K562 (cell line): ENCODE results near the gene ACTN1. TPM values are rescaled to one million over a fixed set of nuclear protein-coding genes. Genes with fewer than 3 reads are reported as not detected.
A peak's percentile ranks its signal among the peaks of the same experiment; 100 is the strongest.
"Not testable (repeated sequence)": the region's sequence is repeated elsewhere in the genome, so short reads cannot be mapped to it uniquely, and the experiment has no call there.

Experiments
- ATAC-seq: fragments of 200-7000 bp; cut with Tn5 transposase; 3 replicates; pipeline ENCODE4 v1.9.1; 2020; ENCODE audit warnings: moderate library complexity
- BruUV-seq: library from RNA; stranded (reverse); fragments of 400-500 nt; replicated peaks from 2 replicates; lab custom pipeline; 2021; lab: Mats Ljungman, UMichigan
- CTCF ChIA-PET: fragments of 300-600 bp; formaldehyde crosslinking; extraction: SDS; loops from one replicate; lab custom pipeline; 2021; ENCODE audit warnings: low intra/inter-chr PET ratio; lab: Yijun Ruan, JAX
- POLR2A ChIA-PET: fragments of 300-600, 350-650 bp; sonication (Branson Sonifier 250); formaldehyde crosslinking; extraction: SDS; loops from one replicate; lab custom pipeline; 2021; ENCODE audit warnings: antibody characterized with exemption, inconsistent platforms; lab: Yijun Ruan, JAX
- DNase-seq, 4 experiments: peaks; one replicate each; pipeline versions ENCODE4 v3.0.0 to v3.0.0-alpha.2; 2011 to 2018; ENCODE audit warnings: low spot score in 3 of 4, mixed read lengths in 3 of 4; ENCODE audit errors: extremely low read depth in 1 of 4
- FAIRE-seq: peaks from 2 replicates; lab custom pipeline; 2011; peaks lifted over from hg19 to GRCh38; lab: Jason Lieb, UNC
- H2AFZ ChIP-seq: 2 replicates; pipeline ENCODE4 v1.6.0; 2011; ENCODE audit warnings: low read depth, low read length, control low read depth, inconsistent platforms
- H3K27ac ChIP-seq: fragments of 200-600 bp; 3 replicates; pipeline ENCODE4 v1.8.0; 2011; ENCODE audit warnings: low read depth, mild to moderate bottlenecking, control low read depth, inconsistent platforms, low read length, moderate library complexity, mixed read lengths; ENCODE audit errors: extremely low read depth
- H3K27me3 ChIP-seq, 2 experiments: fragments of 300-600 bp in 1 of 2; 2 replicates in 1 of 2; 3 replicates in 1 of 2; pipeline versions ENCODE4 v1.6.0 to v1.8.0; 2011; ENCODE audit warnings: inconsistent platforms in 2 of 2, low read length in 2 of 2, mild to moderate bottlenecking in 1 of 2, mixed read lengths in 1 of 2, moderate library complexity in 1 of 2; ENCODE audit not compliant: control insufficient read depth in 2 of 2, insufficient read depth in 2 of 2
- H3K36me3 ChIP-seq: fragments of 300-600 bp; 3 replicates; pipeline ENCODE4 v1.8.0; 2011; ENCODE audit warnings: mild to moderate bottlenecking, low read length, inconsistent platforms; ENCODE audit not compliant: control insufficient read depth, insufficient read depth
- H3K4me1 ChIP-seq, 2 experiments: fragments of 200-600 bp in 1 of 2; replicated peaks in 1 of 2; 2 replicates in 1 of 2; 3 replicates in 1 of 2; pipeline versions ENCODE4 v1.5.1 to v1.8.0; 2011; ENCODE audit warnings: inconsistent platforms in 2 of 2, low read length in 2 of 2, mild to moderate bottlenecking in 1 of 2, mixed read lengths in 1 of 2, moderate library complexity in 1 of 2; ENCODE audit not compliant: control insufficient read depth in 2 of 2, insufficient read depth in 2 of 2
- H3K4me2 ChIP-seq: 2 replicates; pipeline ENCODE4 v1.6.1; 2011; ENCODE audit warnings: low read length, control low read depth, inconsistent platforms, mixed read lengths; ENCODE audit not compliant: insufficient read depth
- H3K4me3 ChIP-seq: fragments of 200-600 bp; sonication (generic), shearing (Covaris generic); 2 replicates; pipeline ENCODE4 v1.5.1; 2016; ENCODE audit warnings: control low read depth, inconsistent platforms
- H3K79me2 ChIP-seq: fragments of 200-600 bp; 3 replicates; pipeline ENCODE4 v1.8.0; 2011; ENCODE audit warnings: low read length, inconsistent platforms; ENCODE audit not compliant: control insufficient read depth, insufficient read depth
- H3K9ac ChIP-seq, 2 experiments: 2 replicates each; pipeline versions ENCODE4 v1.6.0 to v1.6.1; 2011; ENCODE audit warnings: low read depth in 2 of 2, low read length in 2 of 2, control low read depth in 1 of 2, inconsistent platforms in 1 of 2, mild to moderate bottlenecking in 1 of 2, mixed read lengths in 1 of 2; ENCODE audit not compliant: insufficient read depth in 1 of 2
- H3K9me1 ChIP-seq: one replicate; pipeline ENCODE4 v1.6.0; 2011; ENCODE audit warnings: inconsistent platforms, mild to moderate bottlenecking, low read length, moderate library complexity; ENCODE audit not compliant: control insufficient read depth, insufficient read depth
- H3K9me3 ChIP-seq: replicated peaks from 2 replicates; pipeline ENCODE4 v1.5.1; 2011; ENCODE audit warnings: low read depth, low read length, inconsistent platforms; ENCODE audit not compliant: control insufficient read depth, insufficient read depth
- H4K20me1 ChIP-seq: replicated peaks from 2 replicates; pipeline ENCODE4 v1.6.1; 2011; ENCODE audit warnings: low read length, inconsistent platforms, mixed read lengths; ENCODE audit not compliant: control insufficient read depth, insufficient read depth
- EGR1 ChIP-seq: fragments of 450-650 bp; conservative IDR thresholded peaks from 2 replicates; pipeline ENCODE4 v1.6.1; 2017; ENCODE audit warnings: mild to moderate bottlenecking
- PCBP2 ChIP-seq: fragments of 200-400 bp; formaldehyde crosslinking; IDR thresholded peaks from 2 replicates; pipeline ENCODE4 v1.6.1; 2018; ENCODE audit warnings: low read length, low read depth, mild to moderate bottlenecking, moderate library complexity; ENCODE audit not compliant: poor library complexity, severe bottlenecking
- RBM34 ChIP-seq: fragments of 200-400 bp; formaldehyde crosslinking; IDR thresholded peaks from 2 replicates; pipeline ENCODE4 v1.6.1; 2018; ENCODE audit warnings: low read length, borderline replicate concordance; ENCODE audit not compliant: insufficient read depth
- TCF3 ChIP-seq: sonication (generic); formaldehyde crosslinking; IDR thresholded peaks from 2 replicates; pipeline ENCODE4 v1.4.0; 2020; ENCODE audit warnings: mild to moderate bottlenecking, missing genetic modification reagents
- ZNF407 ChIP-seq: fragments of 450-650 bp; IDR thresholded peaks from 2 replicates; pipeline ENCODE4 v1.6.1; 2016; ENCODE audit warnings: low read depth
- WGBS: fragments of 100-300 bp; shearing (Covaris generic); methylation state at CpG from one replicate; pipeline ENCODE4 v1.1.6; 2016; ENCODE audit warnings: low coverage, mixed read lengths; ENCODE audit not compliant: insufficient coverage; ENCODE audit errors: missing lambda C conversion rate; 5-methylcytosine and 5-hydroxymethylcytosine counted together
- in situ Hi-C: fragments of 300-500 bp; cut with MboI; formaldehyde crosslinking; loops from 4 replicates; pipeline ENCODE4 v1.15.0; 2018; ENCODE audit warnings: inconsistent platforms, mixed read lengths
- intact Hi-C: fragments of 100-400 bp; cut with micrococcal nuclease; formaldehyde crosslinking; loops from 2 replicates; pipeline ENCODE4 v1.14.2; 2022
- polyA plus RNA-seq, 8 experiments: library from polyadenylated mRNA; depleted of rRNA in 4 of 8; stranded (reverse) in 5 of 8; unstranded in 3 of 8; fragments of >200 nt; fragmentation: Nextera tagmentation in 2 of 8; fragmentation: Illumina TruSeq in 1 of 8; extraction: Ambion mirVana in 2 of 8; extraction: Trizol in 1 of 8; gene quantifications; 2 replicates each; pipeline versions ENCODE4 v1.2.1 to v1.2.3, GENCODE V29; 2011 to 2014; ENCODE audit warnings: inconsistent platforms in 1 of 8, missing spikeins in 1 of 8
- total RNA-seq, 7 experiments: library from RNA; depleted of rRNA in 6 of 7; stranded (reverse); fragments of >200 nt in 6 of 7; fragmentation: Illumina TruSeq in 2 of 7; extraction: Trizol in 2 of 7; gene quantifications; 2 replicates each; pipeline versions ENCODE4 v1.2.1 to v1.2.3, GENCODE V29; 2011 to 2021; ENCODE audit warnings: low replicate concordance in 1 of 7

Gene ACTN1
- total and polyA plus RNA-seq, 9 of the 15 experiments (the other 6 are each of a cell fraction or from before 2014, with no cell fraction given): 2.2 to 67.7 (median 34.5) TPM

GRCh38 chr14:69022093-69022492, 43.0 kb upstream of the ACTN1 start:
- in situ Hi-C loops, H3K27me3 ChIP-seq, H2AFZ ChIP-seq, H3K4me3 ChIP-seq, H4K20me1 ChIP-seq, H3K27ac ChIP-seq, POLR2A ChIA-PET, ATAC-seq, H3K36me3 ChIP-seq, H3K9ac ChIP-seq, FAIRE-seq, H3K9me1 ChIP-seq, BruUV-seq, H3K9me3 ChIP-seq, H3K79me2 ChIP-seq, H3K4me1 ChIP-seq, intact Hi-C loops, CTCF ChIA-PET, H3K4me2 ChIP-seq, DNase-seq: not testable (repeated sequence)
- WGBS: 43% methylated on average over 8 of the region's 8 CpGs

GRCh38 chr14:69017706-69018105, 38.6 kb upstream of the ACTN1 start:
- Histone ChIP-seq H3K9me3 (no peaks in the 10 kb centered on the region), H3K27me3 (no peaks in the 10 kb centered on the region), H3K36me3 (no peaks in the 10 kb centered on the region), H3K9ac (no peak overlapping the region), H3K27ac (peak overlapping the region; percentile 44; the same call in 1 of the 3 replicates), H3K4me1 (peaks cover 4% of the 10 kb centered on the region in 2 experiments; a peak in 3 of 5 replicates), H3K9me1 (no peaks in the 10 kb centered on the region), H3K79me2 (no peaks in the 10 kb centered on the region), H2AFZ (no peak overlapping the region), H3K4me3 (no peak overlapping the region), H3K4me2 (no peak overlapping the region), H4K20me1 (no peaks in the 10 kb centered on the region)
- DNase-seq: peak; percentile 43 to 58 (median 54)
- in situ Hi-C loops (no loop called here), intact Hi-C loops (no loop called here)
- no peak for FAIRE-seq
- no TSS peak for BruUV-seq
- CTCF ChIA-PET: no interaction called here
- 18% methylated on average over 1 of the region's 4 CpGs for WGBS
- TF ChIP-seq ZNF407 (no peak), PCBP2 (peak; percentile 38), TCF3 (CRISPR knock-in tag) (no peak), RBM34 (no peak), EGR1 (peak; percentile 35)
- POLR2A ChIA-PET: interaction anchor here (0.6 kb wide), 1 partner anchor 369 kb away, joined by 3 read pairs; no protein-coding TSS in a partner anchor
- ATAC-seq: no peak
